Erythroblast (primary cell): ENCODE measurements around the gene ZBTB7C.

Source experiments
- GATA1 ChIP-seq: IDR thresholded peaks from 2 replicates; pipeline ENCODE4 v1.6.1; 2011; ENCODE audit warnings: low read depth, mild to moderate bottlenecking, control low read depth, low read length, moderate library complexity
- POLR2A ChIP-seq: IDR thresholded peaks from 2 replicates; pipeline ENCODE4 v1.6.1; 2011; ENCODE audit warnings: mild to moderate bottlenecking, low read length

DNA sequence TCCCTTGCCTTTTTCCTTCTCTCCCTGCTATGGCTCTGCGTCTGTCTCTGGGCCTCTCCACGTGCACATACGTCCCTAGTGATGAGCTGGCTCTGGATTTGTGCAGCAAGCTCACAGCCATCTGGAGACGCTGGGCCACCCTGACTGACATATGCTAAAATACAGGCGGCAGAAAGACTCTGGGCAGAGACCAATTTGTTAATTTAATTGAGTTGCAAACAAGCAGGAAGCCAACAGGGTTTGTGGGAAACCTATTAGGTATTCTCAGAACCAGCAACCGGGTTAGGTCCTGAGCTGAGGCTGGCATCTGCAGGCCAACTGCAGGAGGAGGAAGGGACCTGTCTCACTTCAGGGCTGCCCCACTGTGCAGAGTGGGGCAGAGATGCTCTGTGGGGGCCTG, 425.2 kb downstream of the ZBTB7C start:
- no peak for TF ChIP-seq POLR2A
- TF ChIP-seq GATA1 = no peak
